K562 (cell line): ENCODE results near the gene PGM5. TPM values are rescaled to one million over a fixed set of nuclear protein-coding genes. Genes with fewer than 3 reads are reported as not detected.

Experiments
- ATAC-seq: fragments of 200-7000 bp; cut with Tn5 transposase; 3 replicates; pipeline ENCODE4 v1.9.1; 2020; ENCODE audit warnings: moderate library complexity
- BruUV-seq: library from RNA; stranded (reverse); fragments of 400-500 nt; replicated peaks from 2 replicates; lab custom pipeline; 2021; lab: Mats Ljungman, UMichigan
- CTCF ChIA-PET: fragments of 300-600 bp; formaldehyde crosslinking; extraction: SDS; loops from one replicate; lab custom pipeline; 2021; ENCODE audit warnings: low intra/inter-chr PET ratio; lab: Yijun Ruan, JAX
- POLR2A ChIA-PET: fragments of 300-600, 350-650 bp; sonication (Branson Sonifier 250); formaldehyde crosslinking; extraction: SDS; loops from one replicate; lab custom pipeline; 2021; ENCODE audit warnings: antibody characterized with exemption, inconsistent platforms; lab: Yijun Ruan, JAX
- DNase-seq, 4 experiments: peaks; one replicate each; pipeline versions ENCODE4 v3.0.0 to v3.0.0-alpha.2; 2011 to 2018; ENCODE audit warnings: low spot score in 3 of 4, mixed read lengths in 3 of 4; ENCODE audit errors: extremely low read depth in 1 of 4
- FAIRE-seq: peaks from 2 replicates; lab custom pipeline; 2011; peaks lifted over from hg19 to GRCh38; lab: Jason Lieb, UNC
- H2AFZ ChIP-seq: 2 replicates; pipeline ENCODE4 v1.6.0; 2011; ENCODE audit warnings: low read depth, low read length, control low read depth, inconsistent platforms
- H3K27ac ChIP-seq: fragments of 200-600 bp; 3 replicates; pipeline ENCODE4 v1.8.0; 2011; ENCODE audit warnings: low read depth, mild to moderate bottlenecking, control low read depth, inconsistent platforms, low read length, moderate library complexity, mixed read lengths; ENCODE audit errors: extremely low read depth
- H3K27me3 ChIP-seq, 2 experiments: fragments of 300-600 bp in 1 of 2; 2 replicates in 1 of 2; 3 replicates in 1 of 2; pipeline versions ENCODE4 v1.6.0 to v1.8.0; 2011; ENCODE audit warnings: inconsistent platforms in 2 of 2, low read length in 2 of 2, mild to moderate bottlenecking in 1 of 2, mixed read lengths in 1 of 2, moderate library complexity in 1 of 2; ENCODE audit not compliant: control insufficient read depth in 2 of 2, insufficient read depth in 2 of 2
- H3K36me3 ChIP-seq: fragments of 300-600 bp; 3 replicates; pipeline ENCODE4 v1.8.0; 2011; ENCODE audit warnings: mild to moderate bottlenecking, low read length, inconsistent platforms; ENCODE audit not compliant: control insufficient read depth, insufficient read depth
- H3K4me1 ChIP-seq, 2 experiments: fragments of 200-600 bp in 1 of 2; replicated peaks in 1 of 2; 2 replicates in 1 of 2; 3 replicates in 1 of 2; pipeline versions ENCODE4 v1.5.1 to v1.8.0; 2011; ENCODE audit warnings: inconsistent platforms in 2 of 2, low read length in 2 of 2, mild to moderate bottlenecking in 1 of 2, mixed read lengths in 1 of 2, moderate library complexity in 1 of 2; ENCODE audit not compliant: control insufficient read depth in 2 of 2, insufficient read depth in 2 of 2
- H3K4me2 ChIP-seq: 2 replicates; pipeline ENCODE4 v1.6.1; 2011; ENCODE audit warnings: low read length, control low read depth, inconsistent platforms, mixed read lengths; ENCODE audit not compliant: insufficient read depth
- H3K4me3 ChIP-seq: fragments of 200-600 bp; sonication (generic), shearing (Covaris generic); 2 replicates; pipeline ENCODE4 v1.5.1; 2016; ENCODE audit warnings: control low read depth, inconsistent platforms
- H3K79me2 ChIP-seq: fragments of 200-600 bp; 3 replicates; pipeline ENCODE4 v1.8.0; 2011; ENCODE audit warnings: low read length, inconsistent platforms; ENCODE audit not compliant: control insufficient read depth, insufficient read depth
- H3K9ac ChIP-seq, 2 experiments: 2 replicates each; pipeline versions ENCODE4 v1.6.0 to v1.6.1; 2011; ENCODE audit warnings: low read depth in 2 of 2, low read length in 2 of 2, control low read depth in 1 of 2, inconsistent platforms in 1 of 2, mild to moderate bottlenecking in 1 of 2, mixed read lengths in 1 of 2; ENCODE audit not compliant: insufficient read depth in 1 of 2
- H3K9me1 ChIP-seq: one replicate; pipeline ENCODE4 v1.6.0; 2011; ENCODE audit warnings: inconsistent platforms, mild to moderate bottlenecking, low read length, moderate library complexity; ENCODE audit not compliant: control insufficient read depth, insufficient read depth
- H3K9me3 ChIP-seq: replicated peaks from 2 replicates; pipeline ENCODE4 v1.5.1; 2011; ENCODE audit warnings: low read depth, low read length, inconsistent platforms; ENCODE audit not compliant: control insufficient read depth, insufficient read depth
- H4K20me1 ChIP-seq: replicated peaks from 2 replicates; pipeline ENCODE4 v1.6.1; 2011; ENCODE audit warnings: low read length, inconsistent platforms, mixed read lengths; ENCODE audit not compliant: control insufficient read depth, insufficient read depth
- BRD4 ChIP-seq: fragments of 200-600 bp; sonication (generic); IDR thresholded peaks from 2 replicates; pipeline ENCODE4 v1.6.1; 2017; ENCODE audit warnings: inconsistent platforms
- CTCF ChIP-seq, 3 experiments: IDR thresholded peaks in 2 of 3; conservative IDR thresholded peaks in 1 of 3; 2 replicates each; pipeline ENCODE4 v1.5.1; 2011 to 2012; ENCODE audit warnings: low read length in 3 of 3, mild to moderate bottlenecking in 3 of 3, control low read depth in 2 of 3, improper control_type of control experiment in 1 of 3, inconsistent platforms in 1 of 3, low read depth in 1 of 3, mixed read lengths in 1 of 3, moderate library complexity in 1 of 3; ENCODE audit not compliant: insufficient read depth in 2 of 3
- ELF4 ChIP-seq: fragments of 450-650 bp; formaldehyde crosslinking; IDR thresholded peaks from 2 replicates; pipeline ENCODE4 v1.4.0; 2022; ENCODE audit warnings: missing genetic modification characterization
- MBD2 ChIP-seq: sonication (generic); IDR thresholded peaks from 2 replicates; pipeline ENCODE4 v1.6.1; 2016; ENCODE audit warnings: low read depth, borderline replicate concordance
- RAD21 ChIP-seq, 2 experiments: fragments of 250-450 bp in 1 of 2; fragments of 450-650 bp in 1 of 2; sonication (Bioruptor Pico) in 1 of 2; formaldehyde crosslinking in 1 of 2; IDR thresholded peaks in 1 of 2; conservative IDR thresholded peaks in 1 of 2; 2 replicates each; pipeline versions ENCODE4 v1.4.0 to v1.8.0; 2020 to 2022; ENCODE audit warnings: mild to moderate bottlenecking in 2 of 2, moderate library complexity in 1 of 2
- ZNF277 ChIP-seq: fragments of 250-450 bp; sonication (Bioruptor Pico); IDR thresholded peaks from 2 replicates; pipeline ENCODE4 v1.8.0; 2022; ENCODE audit warnings: inconsistent platforms, mild to moderate bottlenecking, moderate library complexity, borderline replicate concordance
- ZNF384 ChIP-seq: IDR thresholded peaks from 2 replicates; pipeline ENCODE4 v1.6.1; 2012; ENCODE audit warnings: low read depth, low read length, improper control_type of control experiment
- WGBS: fragments of 100-300 bp; shearing (Covaris generic); methylation state at CpG from one replicate; pipeline ENCODE4 v1.1.6; 2016; ENCODE audit warnings: low coverage, mixed read lengths; ENCODE audit not compliant: insufficient coverage; ENCODE audit errors: missing lambda C conversion rate; 5-methylcytosine and 5-hydroxymethylcytosine counted together
- in situ Hi-C: fragments of 300-500 bp; cut with MboI; formaldehyde crosslinking; loops from 4 replicates; pipeline ENCODE4 v1.15.0; 2018; ENCODE audit warnings: inconsistent platforms, mixed read lengths
- intact Hi-C: fragments of 100-400 bp; cut with micrococcal nuclease; formaldehyde crosslinking; loops from 2 replicates; pipeline ENCODE4 v1.14.2; 2022
- polyA plus RNA-seq, 8 experiments: library from polyadenylated mRNA; depleted of rRNA in 4 of 8; stranded (reverse) in 5 of 8; unstranded in 3 of 8; fragments of >200 nt; fragmentation: Nextera tagmentation in 2 of 8; fragmentation: Illumina TruSeq in 1 of 8; extraction: Ambion mirVana in 2 of 8; extraction: Trizol in 1 of 8; gene quantifications; 2 replicates each; pipeline versions ENCODE4 v1.2.1 to v1.2.3, GENCODE V29; 2011 to 2014; ENCODE audit warnings: inconsistent platforms in 1 of 8, missing spikeins in 1 of 8
- total RNA-seq, 7 experiments: library from RNA; depleted of rRNA in 6 of 7; stranded (reverse); fragments of >200 nt in 6 of 7; fragmentation: Illumina TruSeq in 2 of 7; extraction: Trizol in 2 of 7; gene quantifications; 2 replicates each; pipeline versions ENCODE4 v1.2.1 to v1.2.3, GENCODE V29; 2011 to 2021; ENCODE audit warnings: low replicate concordance in 1 of 7

Gene PGM5
- total and polyA plus RNA-seq, 9 of the 15 experiments (the other 6 are each of a cell fraction or from before 2014, with no cell fraction given), result 0.03 to 0.24 (median 0.15) TPM; not detected in 1

GRCh38 chr9:68506551-68506950, 150.1 kb downstream of the PGM5 start (continued):
- TF ChIP-seq ZNF277 (CRISPR knock-in tag) (no peak), MBD2 (no peak), BRD4 (no peak)

GRCh38 chr9:68507130-68507805, 150.9 kb downstream of the PGM5 start:
- ChIA-PET CTCF (interaction anchor here (0.7 to 1.2 kb wide), 2 partner anchors 27 to 916 kb away, joined by 3 read pairs; no protein-coding TSS in a partner anchor), POLR2A (interaction anchor here (1.8 kb wide), 1 partner anchor 26 kb away, joined by 4 read pairs; no protein-coding TSS in a partner anchor)
- H3K27ac ChIP-seq, result no peak overlapping the region
- no peak overlapping the region for H2AFZ ChIP-seq
- no TSS peak for BruUV-seq
- DNase-seq (peak in 3 of 4 experiments; percentile 9 to 17 (median 10)), FAIRE-seq (no peak), ATAC-seq (no peak)
- H4K20me1 ChIP-seq, result no peaks in the 10 kb centered on the region
- TF ChIP-seq ZNF384, result peak; percentile 75; the same call in 1 of the 2 replicates
- TF ChIP-seq RAD21 (CRISPR knock-in tag; conservative IDR thresholded peaks at IDR 0.05 in 1 of 2, IDR thresholded peaks at IDR 0.05 in 1 of 2), result peak; percentile 33 to 45
- no peak for TF ChIP-seq ELF4 (CRISPR knock-in tag)
- TF ChIP-seq CTCF (IDR thresholded peaks at IDR 0.05 in 2 of 3, conservative IDR thresholded peaks at IDR 0.05 in 1 of 3; ENCODE audit: insufficient read depth in 2 of 3, low read depth in 1 of 3, low read length in 3 of 3), result peak; percentile 6 to 62 (median 35); a peak in 4 of 6 replicates
- no peaks in the 10 kb centered on the region for H3K9me1 ChIP-seq
- H3K9ac ChIP-seq, result no peak overlapping the region
- H3K4me1 ChIP-seq, result peaks cover 0 to 12% of the 10 kb centered on the region in 2 experiments; a peak in 2 of 5 replicates
- WGBS, result 18% methylated on average over 6 of the region's 7 CpGs
- no peak overlapping the region for H3K4me3 ChIP-seq
- H3K9me3 ChIP-seq, result no peaks in the 10 kb centered on the region
- intact Hi-C loops, result no loop called here
- H3K27me3 ChIP-seq, result no peaks in the 10 kb centered on the region; a peak in 1 of 5 replicates
- no peaks in the 10 kb centered on the region for H3K36me3 ChIP-seq
- no peak overlapping the region for H3K4me2 ChIP-seq
- H3K79me2 ChIP-seq, result no peaks in the 10 kb centered on the region
- in situ Hi-C loops, result no loop called here
